Stimulated activated CD4-positive, alpha-beta T cell treated with anti-CD3 and anti-CD28 coated beads, Interleukin-4, amount 100 ng/mL, for 48 hours (primary cell): ENCODE results near the gene UBAC1.
"Not testable (repeated sequence)": the region's sequence is repeated elsewhere in the genome, so short reads cannot be mapped to it uniquely, and the experiment has no call there.

ENCODE experiments used
- DNase-seq, 2 donors: peaks; one replicate each; pipeline ENCODE4 v3.0.0-alpha.2; 2020; ENCODE audit warnings: low read depth in 2 of 2

The UBAC1 gene

DNA sequence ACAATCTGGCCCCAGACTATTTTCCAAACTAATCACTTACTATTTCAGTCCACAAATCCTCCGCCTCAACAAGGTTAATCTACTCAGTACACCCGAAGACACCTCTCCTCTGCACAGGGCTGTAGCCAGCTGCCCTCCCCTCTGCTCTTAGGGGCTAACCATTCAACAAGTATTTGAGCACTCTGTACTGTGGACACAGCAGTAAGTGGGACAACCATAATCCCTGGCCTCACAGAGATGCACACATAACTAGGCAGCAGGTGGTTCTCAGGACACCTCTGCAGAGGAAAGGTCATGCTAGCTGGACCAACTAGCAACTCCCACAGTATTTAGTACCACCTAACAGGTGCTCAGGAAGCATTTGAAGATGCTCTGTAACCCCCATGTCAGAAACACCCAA, 59.3 kb downstream of the UBAC1 start:
- DNase-seq = no peak

DNA sequence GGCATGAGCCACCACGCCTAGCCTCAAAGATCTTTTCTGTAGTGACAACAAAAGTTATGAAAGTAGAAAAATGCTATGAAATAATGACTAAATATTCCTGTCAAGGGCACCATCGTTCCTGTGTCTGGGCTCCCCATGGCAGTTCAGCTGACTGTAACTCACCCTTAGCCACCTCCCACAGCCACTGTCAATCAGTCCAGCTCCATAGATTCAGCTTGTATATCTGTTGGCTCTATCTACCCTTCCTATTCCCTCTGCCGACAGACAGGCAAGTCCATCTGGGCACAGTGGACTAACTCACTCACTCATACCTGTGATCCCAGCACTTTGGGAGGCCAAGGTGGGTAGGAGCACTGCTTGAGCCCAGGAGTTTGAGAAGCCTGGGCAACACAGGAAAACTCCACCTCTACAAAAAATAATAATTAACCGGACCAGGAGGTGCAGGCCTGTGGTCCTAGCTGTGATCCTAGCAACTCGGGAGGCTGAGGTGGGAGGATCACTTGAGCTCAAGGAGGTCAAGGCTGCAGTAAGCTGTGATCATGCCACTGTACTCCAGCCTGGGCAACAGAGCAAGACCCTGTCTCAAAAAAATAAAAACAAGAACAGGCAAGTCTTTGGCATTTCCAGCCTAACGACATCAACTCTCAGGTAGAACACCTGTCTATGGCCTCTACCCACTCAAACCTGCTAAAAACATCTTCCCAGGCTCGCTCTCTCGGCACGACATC, 60.0 kb downstream of the UBAC1 start:
- no peak for DNase-seq

DNA sequence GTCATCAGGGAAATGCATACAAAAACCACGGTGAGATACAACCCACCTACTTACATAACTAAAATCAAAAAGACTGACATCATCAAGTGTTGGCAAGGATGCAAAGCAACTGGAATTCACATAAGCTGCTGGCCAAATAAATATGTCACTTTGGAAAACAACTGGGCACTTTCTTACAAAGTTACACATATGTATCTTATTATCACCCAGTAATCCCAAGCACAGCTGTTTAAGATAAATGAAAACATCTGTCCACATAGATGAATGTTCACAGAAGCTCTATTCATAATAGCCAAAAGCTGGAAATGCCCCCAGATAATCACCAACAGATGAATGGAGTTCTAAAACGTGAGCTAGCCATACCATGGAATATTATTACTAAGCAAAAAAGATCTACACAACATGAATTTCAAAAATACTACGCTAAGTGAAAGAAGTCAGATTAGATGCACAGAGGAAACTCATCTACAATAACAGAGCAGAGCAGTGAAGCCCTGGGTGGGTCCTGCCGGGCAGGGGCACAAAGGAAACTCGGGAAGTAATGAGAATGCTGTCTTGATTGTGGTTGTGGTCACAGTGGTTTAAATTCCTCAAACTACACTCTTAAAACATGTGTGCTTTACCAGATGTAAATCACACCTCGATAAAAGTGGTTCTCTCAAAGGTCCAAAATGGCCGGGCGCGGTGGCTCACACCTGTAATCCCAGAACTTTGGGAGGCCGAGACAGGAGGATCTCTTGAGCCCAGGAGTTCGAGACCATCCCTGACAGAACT, 62.4 kb downstream of the UBAC1 start:
- no peak for DNase-seq

DNA sequence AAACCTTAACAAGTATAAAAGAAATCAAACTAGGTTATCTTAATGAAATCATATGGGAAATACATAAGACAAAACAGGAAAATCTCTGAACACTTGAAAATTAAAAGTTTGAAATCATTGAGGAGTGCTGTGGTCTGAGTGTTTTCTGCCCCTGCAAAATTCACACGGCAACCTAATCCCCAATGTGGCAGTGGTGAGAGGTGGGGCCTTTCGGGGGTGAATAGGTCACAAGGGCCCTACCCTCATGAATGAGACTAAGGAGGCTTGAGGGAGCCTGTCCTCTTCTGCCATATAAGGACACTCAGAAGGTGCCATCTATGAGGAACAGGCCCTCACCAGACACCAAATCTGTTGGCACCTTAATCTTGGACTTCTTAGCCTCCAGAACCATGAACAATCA, 64.5 kb downstream of the UBAC1 start:
- no peak for DNase-seq

GRCh38 chr9:135896205-135896604, 65.0 kb downstream of the UBAC1 start:
- DNase-seq = no peak

DNA sequence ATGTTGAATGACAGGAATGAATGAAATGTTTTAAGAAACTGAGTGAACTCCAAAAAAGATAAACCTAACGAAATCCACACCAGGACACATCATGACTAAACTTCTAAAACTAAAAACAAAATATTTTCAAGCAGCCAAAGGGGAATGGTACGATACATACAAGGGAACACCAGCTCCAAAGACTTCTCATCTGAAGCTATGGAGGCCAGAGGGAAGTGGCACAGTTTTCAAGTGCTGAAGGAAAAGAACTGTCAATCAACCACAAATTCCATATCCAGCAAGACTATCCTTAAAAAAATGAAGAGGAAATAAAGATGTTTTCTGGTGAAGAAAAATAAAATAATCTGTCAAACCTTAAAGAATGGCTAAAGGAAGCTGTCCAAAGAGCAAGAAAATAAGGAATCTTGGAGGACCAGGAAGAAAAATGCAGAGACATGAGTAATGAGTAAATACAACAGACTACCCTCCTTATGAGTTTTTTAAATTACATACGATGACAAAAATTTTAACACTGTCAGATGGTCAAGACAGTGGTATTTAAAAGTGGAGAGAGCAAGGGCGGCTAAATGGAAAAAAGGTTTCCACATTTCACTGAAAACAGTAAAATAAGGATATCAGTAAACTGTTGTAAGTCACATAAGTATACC, 65.8 kb downstream of the UBAC1 start:
- no peak for DNase-seq

DNA sequence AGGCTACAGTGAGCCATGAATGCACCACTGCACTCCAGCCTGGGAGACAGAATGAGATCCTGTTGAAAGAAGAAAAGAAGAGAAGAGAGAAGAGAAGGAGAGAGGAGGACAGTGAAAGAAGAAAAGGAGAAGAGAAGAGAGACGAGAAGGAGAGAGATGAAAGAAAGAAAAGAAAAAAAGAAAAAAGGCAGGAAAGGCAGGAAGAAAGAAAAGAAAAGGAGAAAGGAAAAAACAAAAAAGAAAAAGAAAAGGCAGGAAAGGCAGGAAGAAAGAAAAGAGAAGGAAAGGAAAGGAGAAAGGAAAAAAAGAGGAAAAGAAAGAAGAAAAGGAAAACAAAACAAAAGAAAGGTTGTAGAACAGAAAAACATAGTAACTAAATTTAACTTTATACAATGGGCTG, 68.1 kb downstream of the UBAC1 start:
- no peak for DNase-seq

- DNase-seq = not testable (repeated sequence)
Measured at GRCh38 chr9:135892327-135892726, 68.8 kb downstream of the UBAC1 start.

DNA sequence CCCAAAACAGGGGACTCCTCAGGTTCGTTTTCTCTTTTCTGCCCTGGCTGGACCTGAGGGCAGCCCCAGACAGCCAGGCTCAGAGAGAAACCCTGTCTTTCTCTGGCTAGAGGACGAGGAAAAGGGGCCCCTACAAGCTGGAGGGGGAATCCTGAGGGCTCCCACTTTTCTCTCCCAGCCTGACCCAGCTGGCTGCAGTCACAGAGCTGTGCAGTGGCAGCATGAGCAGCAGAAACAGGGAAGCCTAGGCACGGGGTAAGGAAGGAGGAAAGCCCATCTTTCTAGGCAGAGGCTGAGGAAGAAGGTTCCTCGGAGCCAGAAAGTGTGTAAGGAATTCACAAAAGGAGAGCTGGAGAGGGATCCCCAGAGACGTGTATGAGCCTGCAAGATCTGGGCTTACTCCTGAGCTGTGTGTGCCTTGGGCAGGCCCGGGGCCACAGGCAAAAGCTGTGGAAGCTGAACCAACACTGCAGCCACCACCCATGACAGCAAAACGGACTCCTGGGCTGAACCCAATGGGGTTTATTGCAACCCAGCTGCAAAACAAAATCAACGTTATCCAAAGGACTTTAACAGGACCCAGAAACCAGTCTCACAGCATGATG, 70.0 kb downstream of the UBAC1 start:
- DNase-seq = no peak

GRCh38 chr9:135890190-135891026, 70.8 kb downstream of the UBAC1 start:
- no peak for DNase-seq

DNA sequence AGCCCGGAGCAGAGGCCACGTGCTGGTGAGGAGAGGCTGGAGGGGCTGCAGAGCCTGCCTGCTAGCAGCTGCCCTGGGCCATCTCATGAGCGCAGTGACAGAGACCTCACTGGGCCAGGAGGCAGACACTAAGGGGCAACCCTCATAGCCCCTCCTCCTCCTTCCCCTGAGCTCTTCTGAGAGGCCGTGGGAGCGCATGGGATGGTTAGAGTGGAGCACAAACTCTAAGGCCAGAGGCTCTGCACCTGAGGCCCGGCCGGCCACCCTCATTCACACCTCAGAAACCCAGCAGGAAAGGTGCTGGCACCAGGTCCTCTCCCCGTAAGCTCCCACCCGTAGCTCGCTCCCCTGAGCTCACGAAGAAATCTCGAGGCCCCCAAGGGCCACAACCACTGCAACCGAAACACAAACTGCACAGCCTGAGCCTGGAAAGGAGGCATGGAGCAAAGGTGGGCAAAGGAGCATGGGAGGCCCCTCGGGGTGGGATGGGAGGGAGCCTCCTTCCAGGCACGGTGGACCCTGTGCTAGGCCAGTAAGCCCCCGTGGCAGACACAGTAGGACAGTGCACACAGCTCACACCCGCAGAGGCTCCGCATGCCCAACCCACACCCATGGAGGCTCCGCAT, 71.5 kb downstream of the UBAC1 start:
- DNase-seq = no peak

- no peak for DNase-seq
Measured at GRCh38 chr9:135888766-135889394, 72.3 kb downstream of the UBAC1 start.

DNA sequence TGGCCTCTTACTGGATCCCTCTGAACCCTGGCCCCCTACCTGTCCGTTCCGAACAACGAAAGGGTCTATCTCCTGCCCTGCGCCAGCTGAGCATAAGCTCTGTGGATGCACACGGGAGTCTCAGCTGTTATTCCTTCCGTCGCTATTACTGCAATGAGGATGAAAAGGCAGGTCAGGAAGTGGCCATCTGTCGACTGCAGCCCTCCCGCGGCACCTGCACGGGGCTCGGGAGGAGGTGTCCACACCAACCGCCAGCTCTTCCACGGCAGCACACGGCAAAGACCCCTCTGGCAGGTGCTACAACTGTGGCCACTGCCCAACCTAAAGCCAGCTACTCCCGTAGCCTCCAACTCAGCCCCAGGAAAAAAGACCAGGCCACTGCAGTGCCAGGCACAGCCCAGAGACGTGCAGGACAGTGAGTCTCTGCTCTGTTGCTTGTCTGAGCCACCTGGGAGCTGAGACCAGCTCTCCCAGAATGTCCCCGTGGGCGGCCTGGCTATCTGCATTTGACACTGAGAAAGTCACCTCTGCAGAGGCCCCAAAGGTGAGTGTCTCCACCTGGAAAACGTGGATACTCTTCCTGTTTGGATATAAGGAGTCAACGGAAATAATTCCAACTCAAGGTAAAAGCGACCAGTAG, 72.9 kb downstream of the UBAC1 start:
- no peak for DNase-seq

- DNase-seq = peak; percentile 32 to 38
Measured at GRCh38 chr9:135887585-135888050, 73.6 kb downstream of the UBAC1 start.

DNA sequence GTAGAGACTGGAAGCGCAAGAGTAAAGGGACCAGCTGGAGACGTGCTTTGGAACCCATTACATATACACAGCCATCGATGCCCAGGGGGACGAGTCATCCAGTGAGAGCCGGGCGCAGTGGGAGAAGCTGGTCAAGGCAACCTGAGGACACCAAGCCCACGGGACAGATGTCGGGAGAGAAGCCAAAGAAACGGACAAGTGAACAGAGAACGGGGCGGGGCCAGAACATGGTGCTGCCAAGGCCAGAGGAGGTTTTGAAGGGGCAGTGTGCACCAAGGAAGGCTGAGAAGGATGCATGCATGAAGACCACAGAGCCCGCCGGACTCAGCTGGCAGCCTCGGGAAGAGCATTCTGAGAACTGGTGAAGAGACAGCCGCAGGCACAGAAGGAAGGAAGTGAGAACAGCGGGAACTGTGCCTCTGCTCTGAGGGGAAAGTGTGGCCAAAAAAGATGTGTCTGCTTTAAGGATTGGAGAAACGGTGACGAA, 74.1 kb downstream of the UBAC1 start:
- DNase-seq = no peak

GRCh38 chr9:135886147-135886981, 74.8 kb downstream of the UBAC1 start:
- no peak for DNase-seq

GRCh38 chr9:135885100-135885853, 75.9 kb downstream of the UBAC1 start:
- DNase-seq = no peak
